ENCODE measurements around the gene NAB1. TPM values are rescaled to one million over a fixed set of nuclear protein-coding genes. Genes with fewer than 3 reads are reported as not detected.
A peak's percentile ranks its signal among the peaks of the same experiment; 100 is the strongest.

NAB1 gene
- polyA plus RNA-seq, 1 of the 3 experiments (the other 2 are of a cell fraction), result 9.7 TPM

- Histone ChIP-seq H3K36me3 (replicated peaks in 1 of 2; ENCODE audit: control insufficient read depth in 1 of 2, insufficient read depth in 2 of 2, low read length in 1 of 2) (no peaks in the 10 kb centered on the region), H3K4me1 (ENCODE audit: control insufficient read depth in 1 of 2, insufficient read depth in 2 of 2, low read depth in 1 of 2, low read length in 1 of 2) (peaks cover 4% of the 10 kb centered on the region in 2 experiments; a peak in 1 of 4 replicates), H3K27me3 (ENCODE audit: insufficient read depth) (no peaks in the 10 kb centered on the region), H3F3A (replicated peaks; ENCODE audit: insufficient read depth) (peaks cover 4% of the 10 kb centered on the region), H3K9ac (no peak overlapping the region), H3K4me2 (no peak overlapping the region), H2AFZ (ENCODE audit: low read depth) (no peak overlapping the region), H3K9me3 (0 out of 2 replicates have a peak, but pooled peaks cover 3% of the 10 kb centered on the region), H3K27ac (ENCODE audit: low read depth in 2 of 2, low read length in 1 of 2) (no peak overlapping the region), H3K4me3 (ENCODE audit: low read depth in 2 of 2, low read length in 1 of 2) (no peak overlapping the region), H4K20me1 (ENCODE audit: insufficient read depth) (no peaks in the 10 kb centered on the region), H3K79me2 (ENCODE audit: insufficient read depth) (no peaks in the 10 kb centered on the region), H3K9me2 (no peaks in the 10 kb centered on the region)
- ChIA-PET CTCF (no interaction called here), POLR2A (no interaction called here)
- TF ChIP-seq FOXM1 (IDR thresholded peaks at IDR 0.05; ENCODE audit: low read depth) (no peak), JUND (IDR thresholded peaks at IDR 0.05) (no peak), PBX3 (IDR thresholded peaks at IDR 0.05) (no peak), MXI1 (IDR thresholded peaks at IDR 0.05; ENCODE audit: low read depth, low read length) (no peak), REST (IDR thresholded peaks at IDR 0.05; ENCODE audit: low read depth, low read length) (no peak), RFX5 (IDR thresholded peaks at IDR 0.05; ENCODE audit: low read length) (no peak)
- 85% methylated on average over 6 of the region's 7 CpGs for WGBS (ENCODE audit: low lambda C conversion rate)
- DNase-seq, result no peak
These were observed 22.2 kb upstream of the NAB1 start for GRCh38 chr2:190626641-190627210.

GRCh38 chr2:190627448-190628412 lies 21.2 kb upstream of the NAB1 start:
- Histone ChIP-seq H4K20me1 (ENCODE audit: insufficient read depth) (no peaks in the 10 kb centered on the region), H3K4me2 (peak overlapping the region; percentile 73), H3K9ac (no peak overlapping the region), H3F3A (replicated peaks; ENCODE audit: insufficient read depth) (peaks cover 4% of the 10 kb centered on the region), H3K79me2 (ENCODE audit: insufficient read depth) (no peaks in the 10 kb centered on the region), H3K27me3 (ENCODE audit: insufficient read depth) (no peaks in the 10 kb centered on the region), H3K9me3 (0 out of 2 replicates have a peak, but pooled peaks cover 3% of the 10 kb centered on the region), H3K4me3 (ENCODE audit: low read depth in 2 of 2, low read length in 1 of 2) (peak overlapping the region; percentile 42 to 46), H3K27ac (ENCODE audit: low read depth in 2 of 2, low read length in 1 of 2) (no peak overlapping the region), H2AFZ (ENCODE audit: low read depth) (peak overlapping the region; percentile 85), H3K4me1 (ENCODE audit: control insufficient read depth in 1 of 2, insufficient read depth in 2 of 2, low read depth in 1 of 2, low read length in 1 of 2) (peaks cover 4% of the 10 kb centered on the region in 2 experiments; a peak in 1 of 4 replicates), H3K36me3 (replicated peaks in 1 of 2; ENCODE audit: control insufficient read depth in 1 of 2, insufficient read depth in 2 of 2, low read length in 1 of 2) (no peaks in the 10 kb centered on the region), H3K9me2 (no peaks in the 10 kb centered on the region)
- POLR2A ChIA-PET, result interaction anchor here (1.5 kb wide), 1 partner anchor 22 kb away, joined by 4 read pairs; no protein-coding TSS in a partner anchor
- CTCF ChIA-PET, result interaction anchor here (1.4 kb wide), 1 partner anchor 176 kb away, joined by 3 read pairs; no protein-coding TSS in a partner anchor
- TF ChIP-seq PBX3 (IDR thresholded peaks at IDR 0.05), result no peak
- peak; percentile 34; the same call in 1 of the 2 replicates for TF ChIP-seq FOXJ3 (CRISPR knock-in tag; IDR thresholded peaks at IDR 0.05)
- 23% methylated on average over 23 of the region's 23 CpGs for WGBS (ENCODE audit: low lambda C conversion rate)
- DNase-seq, result peak; percentile 79

Data from SK-N-SH (cell line).